ENCODE results near the gene ARHGAP8. TPM values are rescaled to one million over a fixed set of nuclear protein-coding genes. Genes with fewer than 3 reads are reported as not detected.

Gene ARHGAP8
- total RNA-seq (2022; extraction: Qiagen RNA extraction) = 1.3 to 2.6 TPM (median 2.1 TPM) in 5 replicates

GRCh38 chr22:44752285-44753188 is at the start of gene ARHGAP8:
TSS of gene ARHGAP8 (plus strand) at chr22:44752575. CDS start at chr22:44786528, 33,953 bp downstream.

Other genes with a start within 250 kb of the ARHGAP8 start
- gene PRR5, start 50.4 kb upstream of the ARHGAP8 start, total RNA-seq (2022; extraction: Qiagen RNA extraction) = 10.0 to 15.1 TPM (median 13.9 TPM) in 5 replicates

Data from A549 treated with AZD2906 at 1 μM for 4 hours (cell line).